Mesodermal cell (in vitro differentiated cells): ENCODE data around the gene VN1R4. TPM values are rescaled to one million over a fixed set of nuclear protein-coding genes. Genes with fewer than 3 reads are reported as not detected.
A peak's percentile ranks its signal among the peaks of the same experiment; 100 is the strongest.
"Not testable (repeated sequence)": the region's sequence is repeated elsewhere in the genome, so short reads cannot be mapped to it uniquely, and the experiment has no call there.

Experiments used
- H3K27ac ChIP-seq: 2 replicates; pipeline ENCODE4 v1.7.0; 2013; ENCODE audit warnings: mild to moderate bottlenecking, low read depth, low read length, moderate library complexity; ENCODE audit not compliant: severe bottlenecking
- H3K36me3 ChIP-seq: 2 replicates; pipeline ENCODE4 v1.7.1; 2013; ENCODE audit warnings: mild to moderate bottlenecking, low read length, moderate library complexity; ENCODE audit not compliant: control insufficient read depth, insufficient read depth
- H3K4me1 ChIP-seq: one replicate; pipeline ENCODE4 v1.7.1; 2013; ENCODE audit warnings: mild to moderate bottlenecking, low read length; ENCODE audit not compliant: insufficient read depth, control insufficient read depth, poor library complexity, severe bottlenecking
- H3K4me3 ChIP-seq: 2 replicates; pipeline ENCODE4 v1.7.0; 2013; ENCODE audit warnings: low read length, control low read depth, mild to moderate bottlenecking; ENCODE audit not compliant: insufficient read depth, poor library complexity, severe bottlenecking; ENCODE audit errors: extremely low read depth
- H3K9me3 ChIP-seq: 2 replicates; pipeline ENCODE4 v1.7.1; 2013; ENCODE audit warnings: mild to moderate bottlenecking, low read length, moderate library complexity; ENCODE audit not compliant: control insufficient read depth
- WGBS, 2 experiments: methylation state at CpG; one replicate each; pipeline ENCODE4 v1.1.5; 2013; ENCODE audit warnings: missing lambda C conversion rate in 2 of 2; ENCODE audit not compliant: insufficient coverage in 2 of 2; 5-methylcytosine and 5-hydroxymethylcytosine counted together
- polyA plus RNA-seq, 2 experiments: library from polyadenylated mRNA; stranded (reverse); fragments of 50-300 nt; gene quantifications; one replicate each; pipeline ENCODE4 v1.2.3, GENCODE V29; 2013

VN1R4 gene, protein sequence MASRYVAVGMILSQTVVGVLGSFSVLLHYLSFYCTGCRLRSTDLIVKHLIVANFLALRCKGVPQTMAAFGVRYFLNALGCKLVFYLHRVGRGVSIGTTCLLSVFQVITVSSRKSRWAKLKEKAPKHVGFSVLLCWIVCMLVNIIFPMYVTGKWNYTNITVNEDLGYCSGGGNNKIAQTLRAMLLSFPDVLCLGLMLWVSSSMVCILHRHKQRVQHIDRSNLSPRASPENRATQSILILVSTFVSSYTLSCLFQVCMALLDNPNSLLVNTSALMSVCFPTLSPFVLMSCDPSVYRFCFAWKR
- polyA plus RNA-seq (2013, experiment 1 of 2), result not detected
- not detected for polyA plus RNA-seq (2013, experiment 2 of 2)

- not testable (repeated sequence) for H3K4me3 ChIP-seq, H3K4me1 ChIP-seq
- WGBS, 2 experiments, result no CpG with 5 or more reads among the region's 5 CpGs
These were observed at the start of gene VN1R4 for GRCh38 chr19:53267623-53268022. Gene VN1R4, minus strand, starts transcription at chr19:53267723. Its CDS starts 58 bp downstream, at chr19:53267665.

GRCh38 chr19:53311897-53312296 lies 44.4 kb upstream of the VN1R4 start:
- Histone ChIP-seq H3K4me1 (no peaks in the 10 kb centered on the region), H3K36me3 (no peaks in the 10 kb centered on the region), H3K9me3 (peaks cover 16% of the 10 kb centered on the region), H3K27ac (no peak overlapping the region), H3K4me3 (no peak overlapping the region)
- WGBS, 2 experiments, result 82 to 90% methylated on average over 11 to 12 of the region's 12 CpGs

More at GRCh38 chr19:53267623-53268022, at the start of gene VN1R4:
- H3K9me3 ChIP-seq, result peaks cover 12% of the 10 kb centered on the region
- H3K27ac ChIP-seq, H3K36me3 ChIP-seq: not testable (repeated sequence)

DNA sequence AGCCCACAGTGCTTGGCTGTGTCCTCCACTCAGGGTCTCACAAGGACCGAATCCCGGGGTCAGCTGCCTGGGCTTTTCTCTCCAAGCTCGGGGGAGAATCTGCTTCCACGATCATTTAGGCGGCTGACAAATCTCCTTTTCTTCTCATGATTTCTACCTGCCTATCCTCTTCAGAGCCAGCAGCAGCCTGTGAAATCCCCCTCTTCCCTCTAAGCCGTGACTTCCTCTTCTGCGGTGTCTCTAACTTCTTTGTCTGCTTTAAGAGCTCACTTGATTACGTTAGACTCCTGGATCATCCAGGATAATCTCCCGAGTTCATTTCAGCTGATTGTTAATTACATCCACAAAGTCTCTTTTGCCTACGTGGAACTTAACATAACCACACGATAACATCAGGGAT lies 43.5 kb upstream of the VN1R4 start:
- WGBS, 2 experiments, result 46 to 61% methylated on average over 8 to 9 of the region's 11 CpGs
- H3K4me3 ChIP-seq, result no peak overlapping the region
- H3K27ac ChIP-seq, result no peak overlapping the region
- no peaks in the 10 kb centered on the region for H3K36me3 ChIP-seq
- peaks cover 20% of the 10 kb centered on the region for H3K9me3 ChIP-seq
- no peaks in the 10 kb centered on the region for H3K4me1 ChIP-seq

DNA sequence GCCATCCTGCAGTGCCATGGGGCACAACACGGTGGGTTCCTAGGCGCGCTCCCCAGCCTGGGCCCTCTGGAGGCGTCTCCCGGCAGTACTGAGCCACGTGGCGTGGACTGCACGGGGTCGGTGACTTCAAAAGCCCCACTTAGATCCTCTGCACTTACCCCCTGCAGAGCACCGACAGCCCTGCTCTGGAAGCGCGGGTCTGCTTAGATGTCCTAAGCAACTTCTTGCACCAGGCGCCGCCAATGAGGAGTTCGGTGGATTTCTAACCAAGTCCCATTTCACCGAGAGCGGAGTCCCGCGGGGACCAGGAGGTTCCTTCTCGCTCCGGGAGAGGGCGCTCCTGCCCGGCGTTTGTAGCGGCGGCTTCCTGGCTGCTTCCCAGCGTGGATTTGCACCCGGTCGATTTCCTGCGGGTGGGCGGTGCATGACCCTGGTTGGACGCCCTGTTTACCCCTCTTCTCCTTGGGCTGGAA lies 40.9 kb upstream of the VN1R4 start:
- Histone ChIP-seq H3K36me3 (no peaks in the 10 kb centered on the region), H3K4me1 (no peaks in the 10 kb centered on the region), H3K9me3 (peaks cover 20% of the 10 kb centered on the region), H3K27ac (no peak overlapping the region), H3K4me3 (no peak overlapping the region)
- 40 to 42% methylated on average over 29 to 32 of the region's 32 CpGs for WGBS, 2 experiments

DNA sequence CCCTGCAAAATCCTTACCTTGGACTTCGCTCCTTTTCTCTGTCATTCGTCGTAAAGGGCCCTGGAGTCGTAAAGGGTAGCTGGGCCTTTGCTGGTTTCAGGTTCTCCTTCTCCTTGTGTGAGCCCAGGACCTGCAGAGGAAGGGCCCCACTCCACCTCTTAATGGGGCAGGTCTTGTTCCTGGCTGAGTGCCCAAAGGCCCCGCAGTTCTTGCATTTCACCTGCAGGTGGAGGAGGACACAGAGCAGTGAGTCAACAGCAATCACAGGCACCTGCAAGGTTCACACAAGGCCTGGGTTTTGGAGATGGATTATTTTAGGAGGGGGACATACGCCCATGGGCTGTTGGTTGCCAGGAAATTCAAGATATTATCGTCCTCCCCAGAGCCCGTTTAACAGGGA lies 33.8 kb upstream of the VN1R4 start:
- not testable (repeated sequence) for H3K4me1 ChIP-seq, H3K27ac ChIP-seq, H3K9me3 ChIP-seq, H3K4me3 ChIP-seq, H3K36me3 ChIP-seq
- WGBS, 2 experiments, result no CpG with 5 or more reads among the region's 8 CpGs

GRCh38 chr19:53294786-53295441 lies 27.4 kb upstream of the VN1R4 start:
- Histone ChIP-seq H3K9me3 (peaks cover 55% of the 10 kb centered on the region), H3K4me3 (no peak overlapping the region), H3K36me3 (no peaks in the 10 kb centered on the region), H3K27ac (peak overlapping the region; percentile 46), H3K4me1 (no peaks in the 10 kb centered on the region)
- 73 to 88% methylated on average over 4 to 5 of the region's 7 CpGs for WGBS, 2 experiments

DNA sequence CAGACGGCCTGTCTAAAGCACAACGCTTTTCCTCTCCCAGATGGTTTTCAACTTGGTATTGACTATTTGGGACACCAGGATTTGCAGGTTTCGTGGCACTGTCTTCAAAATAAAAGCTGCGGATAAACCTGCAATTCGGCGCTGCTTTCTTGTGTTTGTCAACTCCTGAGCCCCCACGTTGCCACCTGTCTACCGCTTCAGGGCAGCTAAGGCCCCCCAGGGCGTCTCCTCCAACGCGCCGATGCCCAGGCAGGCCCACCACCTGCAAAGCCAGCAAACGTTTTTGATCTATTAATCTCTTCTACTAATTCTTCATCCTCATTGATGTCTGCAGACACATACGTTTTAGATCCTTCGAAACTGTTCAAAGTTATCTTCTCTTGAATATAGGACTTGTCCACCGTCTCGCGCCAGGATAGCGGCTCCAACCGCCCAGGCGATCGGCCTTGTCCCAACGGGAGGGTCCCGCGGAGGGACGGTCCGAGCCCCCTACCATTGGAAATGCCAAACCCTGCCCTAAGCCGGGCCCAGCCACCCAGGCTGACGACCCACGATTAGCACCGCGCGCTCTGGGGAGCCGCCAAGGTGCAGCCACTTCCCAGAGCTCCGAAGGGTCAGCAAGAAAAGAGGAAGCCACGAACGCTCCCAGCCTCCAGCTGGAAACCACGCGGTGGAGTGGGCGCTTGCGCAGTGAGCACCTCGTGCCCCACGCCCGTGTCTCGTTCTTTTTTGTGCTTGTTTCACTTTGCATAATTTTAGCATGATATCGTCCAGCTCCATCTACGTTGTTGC lies 23.4 kb upstream of the VN1R4 start:
- H3K36me3 ChIP-seq, result no peaks in the 10 kb centered on the region
- WGBS, 2 experiments, result 91 to 94% methylated on average over 47 of the region's 47 CpGs
- peaks cover 47% of the 10 kb centered on the region for H3K9me3 ChIP-seq
- H3K4me3 ChIP-seq, result no peak overlapping the region
- no peaks in the 10 kb centered on the region for H3K4me1 ChIP-seq
- no peak overlapping the region for H3K27ac ChIP-seq

GRCh38 chr19:53285087-53285486 lies 17.6 kb upstream of the VN1R4 start:
- no peak overlapping the region for H3K4me3 ChIP-seq
- WGBS, 2 experiments, result 25% methylated on average over 1 to 2 of the region's 4 CpGs
- peaks cover 5% of the 10 kb centered on the region for H3K9me3 ChIP-seq
- H3K36me3 ChIP-seq, result no peaks in the 10 kb centered on the region
- no peak overlapping the region for H3K27ac ChIP-seq
- H3K4me1 ChIP-seq, result no peaks in the 10 kb centered on the region

GRCh38 chr19:53281947-53282346 lies 14.4 kb upstream of the VN1R4 start:
- no CpG with 5 or more reads among the region's 8 CpGs for WGBS, 2 experiments
- not testable (repeated sequence) for H3K9me3 ChIP-seq, H3K36me3 ChIP-seq, H3K27ac ChIP-seq, H3K4me3 ChIP-seq, H3K4me1 ChIP-seq

DNA sequence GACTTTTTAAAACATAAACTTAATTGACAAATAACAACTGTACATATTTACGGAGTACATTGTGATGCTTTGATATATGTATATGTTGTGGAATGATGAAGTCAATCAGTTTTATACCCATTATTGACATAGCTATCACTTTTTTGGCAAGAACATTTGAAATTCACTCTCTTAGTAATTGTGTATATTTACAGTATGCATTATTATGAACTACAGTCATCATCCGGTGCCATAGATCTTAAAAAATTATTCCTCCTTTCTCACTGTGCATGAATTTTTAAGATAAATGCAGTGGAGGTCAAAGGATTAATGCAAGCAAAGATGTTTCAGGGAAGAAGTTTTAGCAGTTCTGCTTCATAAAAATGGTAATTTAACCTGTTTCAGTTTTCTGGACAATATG lies 8.0 kb upstream of the VN1R4 start:
- Histone ChIP-seq H3K27ac (no peak overlapping the region), H3K4me3 (no peak overlapping the region), H3K9me3 (peaks cover 21% of the 10 kb centered on the region), H3K4me1 (no peaks in the 10 kb centered on the region), H3K36me3 (no peaks in the 10 kb centered on the region)
- WGBS, 2 experiments, result no CpG with 5 or more reads among the region's 2 CpGs
